HUES6 (cell line): Measurements from ENCODE around the gene FSIP2.

Experiments used
- H3K27ac ChIP-seq: 2 replicates; pipeline ENCODE4 v1.7.0; 2013; ENCODE audit warnings: low read depth, mild to moderate bottlenecking, low read length, inconsistent platforms
- H3K27me3 ChIP-seq: 2 replicates; pipeline ENCODE4 v1.6.1; 2013; ENCODE audit warnings: low read length; ENCODE audit not compliant: control insufficient read depth, insufficient read depth
- H3K36me3 ChIP-seq: 2 replicates; pipeline ENCODE4 v1.6.1; 2013; ENCODE audit warnings: low read length; ENCODE audit not compliant: control insufficient read depth, insufficient read depth
- H3K4me1 ChIP-seq: 2 replicates; pipeline ENCODE4 v1.6.1; 2013; ENCODE audit warnings: low read length; ENCODE audit not compliant: control insufficient read depth, insufficient read depth
- H3K4me3 ChIP-seq: 2 replicates; pipeline ENCODE4 v1.5.1; 2013; ENCODE audit warnings: low read depth, low read length
- H3K9ac ChIP-seq: one replicate; pipeline ENCODE4 v1.6.1; 2013; ENCODE audit warnings: mild to moderate bottlenecking, low read length
- H3K9me3 ChIP-seq: 2 replicates; pipeline ENCODE4 v1.6.1; 2013; ENCODE audit warnings: low read depth, low read length; ENCODE audit not compliant: control insufficient read depth, insufficient read depth

FSIP2 gene

DNA sequence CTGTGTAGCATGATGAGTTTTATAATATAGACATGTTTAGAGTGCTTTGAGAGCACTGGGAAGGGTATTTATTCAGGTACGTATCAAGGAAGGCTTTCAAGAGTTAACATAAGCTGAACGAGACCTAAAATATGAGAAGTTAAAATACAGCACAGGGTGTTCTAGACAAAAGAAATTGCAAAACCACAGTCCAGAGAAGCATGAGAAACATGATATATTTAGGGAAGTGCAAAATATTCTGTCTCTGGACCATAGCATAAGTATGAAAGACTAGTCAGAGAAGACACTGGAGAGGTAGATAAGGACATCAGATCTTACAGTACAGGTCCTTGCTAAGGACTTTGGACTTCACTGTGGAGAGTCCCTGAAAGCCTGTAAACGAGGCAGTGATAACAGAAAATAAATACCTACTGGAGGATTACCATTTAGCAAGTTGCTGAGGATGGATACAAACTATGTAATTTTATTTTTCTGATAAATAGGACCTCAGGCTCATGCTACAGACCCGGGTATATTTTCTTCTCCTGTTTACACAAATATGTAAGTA, 43.7 kb downstream of the FSIP2 start:
- H3K9me3 ChIP-seq, result no peaks in the 10 kb centered on the region
- no peaks in the 10 kb centered on the region; the same call in 1 of the 2 replicates for H3K36me3 ChIP-seq
- H3K4me1 ChIP-seq, result no peaks in the 10 kb centered on the region
- H3K27me3 ChIP-seq, result no peaks in the 10 kb centered on the region
- H3K4me3 ChIP-seq, result no peak overlapping the region
- no peak overlapping the region for H3K9ac ChIP-seq
- no peak overlapping the region for H3K27ac ChIP-seq

GRCh38 chr2:185785156-185785555, 46.6 kb downstream of the FSIP2 start:
- Histone ChIP-seq H3K4me3 (no peak overlapping the region), H3K4me1 (no peaks in the 10 kb centered on the region), H3K9ac (no peak overlapping the region), H3K9me3 (no peaks in the 10 kb centered on the region), H3K27me3 (no peaks in the 10 kb centered on the region), H3K36me3 (no peaks in the 10 kb centered on the region; the same call in 1 of the 2 replicates), H3K27ac (no peak overlapping the region)

DNA sequence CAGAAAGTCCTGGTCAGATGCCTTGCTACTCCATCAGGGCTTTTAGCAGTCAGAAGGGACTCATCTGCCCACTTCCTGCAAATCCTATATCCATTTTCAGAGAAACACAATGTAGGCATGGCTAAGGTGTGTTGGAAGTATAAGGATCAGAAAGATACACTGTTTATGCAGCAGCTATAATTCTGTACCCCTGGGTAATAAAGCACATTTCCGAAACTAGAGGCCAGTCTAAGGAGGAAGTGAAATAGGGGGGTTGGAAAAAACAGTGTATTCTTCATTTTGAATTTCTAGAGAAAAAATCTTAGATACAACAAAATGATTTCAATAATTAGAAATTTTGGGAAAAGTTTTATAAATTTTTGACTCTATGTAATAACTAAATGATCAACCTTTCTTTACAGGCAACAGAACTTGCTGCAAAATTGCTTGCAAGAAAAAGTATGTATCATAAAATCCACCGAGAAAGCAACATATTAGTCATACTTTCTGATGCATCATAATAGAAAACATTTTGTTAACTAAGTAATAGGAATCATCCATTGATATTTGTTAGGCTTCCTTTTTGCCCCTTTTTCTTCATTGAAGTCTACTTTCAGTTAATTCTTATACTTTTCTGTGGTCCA, 47.4 kb downstream of the FSIP2 start:
- H3K27ac ChIP-seq, result no peak overlapping the region
- no peaks in the 10 kb centered on the region for H3K27me3 ChIP-seq
- H3K36me3 ChIP-seq, result no peaks in the 10 kb centered on the region; the same call in 1 of the 2 replicates
- no peak overlapping the region for H3K4me3 ChIP-seq
- no peak overlapping the region for H3K9ac ChIP-seq
- no peaks in the 10 kb centered on the region for H3K4me1 ChIP-seq
- no peaks in the 10 kb centered on the region for H3K9me3 ChIP-seq

DNA sequence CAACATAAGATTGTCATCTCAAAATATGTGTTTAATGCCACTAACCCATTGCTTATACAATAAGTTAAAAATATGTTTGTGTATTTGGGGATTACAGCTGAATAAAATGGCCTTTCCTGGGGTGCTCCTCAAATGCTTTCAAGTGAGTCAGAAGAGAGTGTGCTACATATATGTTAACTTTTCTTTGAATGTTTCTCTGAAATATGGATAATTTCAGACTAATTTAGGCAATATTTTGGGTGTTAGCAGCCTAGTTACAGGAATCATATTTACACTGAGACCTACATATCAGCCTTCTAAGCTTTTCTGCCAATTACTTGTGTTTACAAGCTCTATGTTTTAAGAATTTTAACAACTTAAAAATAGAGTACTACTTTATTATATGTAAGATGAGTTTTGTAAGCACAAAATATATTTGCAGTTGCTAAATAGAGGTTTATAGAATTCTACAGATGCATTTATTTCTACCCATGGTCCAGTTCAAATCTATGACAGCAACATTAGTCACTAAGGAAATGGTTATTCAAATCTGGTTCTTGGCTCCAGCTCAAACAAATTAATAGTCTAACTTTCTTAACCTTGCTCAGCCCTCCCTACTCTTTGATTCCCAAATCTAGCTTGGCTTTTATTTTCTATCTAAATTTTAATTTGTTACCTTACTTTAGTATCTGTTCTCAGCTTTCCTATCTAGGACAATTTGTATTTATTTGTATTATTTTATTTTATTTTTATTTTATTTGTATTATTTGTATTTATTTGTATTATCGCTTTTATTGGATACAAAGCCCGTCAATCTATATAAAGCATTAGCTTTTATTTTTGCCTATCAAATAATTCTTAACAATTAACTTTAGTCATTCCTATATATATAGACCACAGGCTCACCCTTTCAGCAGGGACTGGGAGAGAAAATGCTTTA, 48.9 kb downstream of the FSIP2 start:
- Histone ChIP-seq H3K27me3 (no peaks in the 10 kb centered on the region), H3K9me3 (no peaks in the 10 kb centered on the region), H3K4me3 (no peak overlapping the region), H3K9ac (no peak overlapping the region), H3K36me3 (no peaks in the 10 kb centered on the region; the same call in 1 of the 2 replicates), H3K4me1 (no peaks in the 10 kb centered on the region), H3K27ac (no peak overlapping the region)

DNA sequence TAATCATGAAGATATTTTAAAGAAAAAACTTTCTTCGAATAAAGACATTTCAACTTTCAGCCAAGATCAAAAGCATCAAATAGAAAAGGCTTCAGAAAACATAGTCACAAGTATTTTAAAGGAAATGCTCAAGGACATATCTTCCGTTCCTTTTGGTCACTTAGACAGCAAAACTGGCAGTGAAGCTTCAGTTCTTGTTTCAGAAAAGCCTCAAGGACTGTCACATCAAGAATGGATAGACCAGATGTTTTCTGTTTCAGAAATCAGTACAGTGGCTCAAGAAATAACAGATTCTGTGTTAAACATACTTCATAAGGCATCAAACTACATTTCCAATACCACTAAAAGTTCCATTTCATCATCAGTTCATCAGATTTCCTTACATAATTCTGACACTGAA, 51.8 kb downstream of the FSIP2 start:
- no peaks in the 10 kb centered on the region for H3K9me3 ChIP-seq
- no peak overlapping the region for H3K4me3 ChIP-seq
- H3K9ac ChIP-seq, result no peak overlapping the region
- no peaks in the 10 kb centered on the region for H3K27me3 ChIP-seq
- H3K36me3 ChIP-seq, result no peaks in the 10 kb centered on the region
- H3K27ac ChIP-seq, result no peak overlapping the region
- no peaks in the 10 kb centered on the region for H3K4me1 ChIP-seq

- no peaks in the 10 kb centered on the region for H3K27me3 ChIP-seq
- H3K9me3 ChIP-seq, result no peaks in the 10 kb centered on the region
- no peak overlapping the region for H3K9ac ChIP-seq
- H3K36me3 ChIP-seq, result no peaks in the 10 kb centered on the region; the same call in 1 of the 2 replicates
- no peak overlapping the region for H3K4me3 ChIP-seq
- no peak overlapping the region for H3K27ac ChIP-seq
- no peaks in the 10 kb centered on the region for H3K4me1 ChIP-seq
Observed at GRCh38 chr2:185793532-185794345, 55.1 kb downstream of the FSIP2 start.

DNA sequence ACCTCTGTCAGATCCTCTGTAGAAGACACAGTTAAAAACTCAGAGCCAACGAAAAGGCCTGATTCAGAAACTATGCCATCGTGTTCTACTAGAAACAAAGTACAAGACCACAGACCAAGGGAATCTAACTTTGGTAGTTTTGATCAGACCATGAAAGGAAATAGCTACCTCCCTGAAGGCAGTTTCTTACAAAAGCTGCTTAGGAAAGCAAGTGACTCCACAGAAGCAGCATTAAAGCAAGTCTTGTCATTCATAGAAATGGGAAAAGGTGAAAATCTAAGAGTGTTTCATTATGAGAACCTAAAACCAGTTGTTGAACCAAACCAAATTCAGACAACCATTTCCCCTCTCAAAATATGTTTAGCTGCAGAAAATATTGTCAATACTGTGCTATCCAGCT, 58.2 kb downstream of the FSIP2 start:
- Histone ChIP-seq H3K4me3 (no peak overlapping the region), H3K27me3 (no peaks in the 10 kb centered on the region), H3K9me3 (no peaks in the 10 kb centered on the region), H3K9ac (no peak overlapping the region), H3K4me1 (no peaks in the 10 kb centered on the region), H3K27ac (no peak overlapping the region), H3K36me3 (no peaks in the 10 kb centered on the region; the same call in 1 of the 2 replicates)

- no peak overlapping the region for H3K4me3 ChIP-seq
- H3K9me3 ChIP-seq, result no peaks in the 10 kb centered on the region; the same call in 1 of the 2 replicates
- H3K27ac ChIP-seq, result no peak overlapping the region
- H3K9ac ChIP-seq, result no peak overlapping the region
- H3K4me1 ChIP-seq, result no peaks in the 10 kb centered on the region
- H3K36me3 ChIP-seq, result no peaks in the 10 kb centered on the region; the same call in 1 of the 2 replicates
- H3K27me3 ChIP-seq, result no peaks in the 10 kb centered on the region
Observed at GRCh38 chr2:185802926-185803325, 64.3 kb downstream of the FSIP2 start.

DNA sequence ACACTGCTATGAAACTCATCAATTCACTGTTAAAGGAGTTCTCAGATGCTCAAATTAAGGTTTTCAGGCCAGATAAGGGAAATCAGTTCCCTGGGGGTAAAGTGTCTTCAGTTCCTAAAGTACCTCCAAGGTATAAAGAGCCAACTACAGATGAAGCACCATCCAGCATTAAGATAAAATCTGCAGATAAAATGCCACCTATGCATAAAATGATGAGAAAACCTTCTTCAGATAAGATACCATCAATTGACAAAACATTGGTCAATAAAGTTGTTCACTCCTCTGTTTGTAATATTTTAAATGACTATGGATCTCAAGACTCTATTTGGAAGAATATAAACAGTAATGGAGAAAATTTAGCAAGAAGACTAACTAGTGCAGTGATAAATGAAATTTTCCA, 68.2 kb downstream of the FSIP2 start:
- Histone ChIP-seq H3K4me1 (no peaks in the 10 kb centered on the region), H3K27ac (no peak overlapping the region), H3K4me3 (no peak overlapping the region), H3K27me3 (no peaks in the 10 kb centered on the region), H3K9ac (no peak overlapping the region), H3K9me3 (no peaks in the 10 kb centered on the region; the same call in none of the 2 replicates), H3K36me3 (no peaks in the 10 kb centered on the region)

GRCh38 chr2:185807351-185807750, 68.7 kb downstream of the FSIP2 start:
- H3K9ac ChIP-seq, result no peak overlapping the region
- H3K4me1 ChIP-seq, result no peaks in the 10 kb centered on the region
- peaks cover 5% of the 10 kb centered on the region for H3K9me3 ChIP-seq
- H3K36me3 ChIP-seq, result no peaks in the 10 kb centered on the region; the same call in 1 of the 2 replicates
- H3K4me3 ChIP-seq, result no peak overlapping the region
- no peak overlapping the region for H3K27ac ChIP-seq
- H3K27me3 ChIP-seq, result no peaks in the 10 kb centered on the region
